ENCODE results near the gene NDUFB4.

- no peak for TF ChIP-seq POLR2A (IDR thresholded peaks at IDR 0.05)
- no peak for TF ChIP-seq CTCF (IDR thresholded peaks at IDR 0.05)
These were observed 44.1 kb downstream of the NDUFB4 start for GRCh38 chr3:120640231-120640630.
